Activated CD8-positive, alpha-beta T cell treated with anti-CD3 and anti-CD28 coated beads for 36 hours (primary cell): ENCODE measurements around the gene NRG4. TPM values are rescaled to one million over a fixed set of nuclear protein-coding genes. Genes with fewer than 3 reads are reported as not detected.

Experiments
- ATAC-seq: fragments of 200-7000 bp; cut with Tn5 transposase; one replicate; pipeline ENCODE4 v1.10.0; 2021; ENCODE audit warnings: mild to moderate bottlenecking, moderate library complexity
- CTCF ChIA-PET: fragments of 350-600 bp; sonication (Branson Sonifier 250); formaldehyde crosslinking; loops from one replicate; lab custom pipeline; 2021; ENCODE audit warnings: antibody characterized with exemption; lab: Charles Lee
- POLR2A ChIA-PET: fragments of 350-600 bp; sonication (Branson Sonifier 250); formaldehyde crosslinking; loops from one replicate; lab custom pipeline; 2021; ENCODE audit warnings: antibody characterized with exemption; lab: Charles Lee
- DNase-seq: peaks from one replicate; pipeline ENCODE4 v3.0.0-alpha.2; 2020
- H3K27ac Mint-ChIP-seq: one replicate; pipeline ENCODE4 v1.8.0; 2021; ENCODE audit warnings: mild to moderate bottlenecking, mixed read lengths
- H3K27me3 Mint-ChIP-seq: one replicate; pipeline ENCODE4 v1.8.0; 2021; ENCODE audit warnings: mixed read lengths
- H3K36me3 Mint-ChIP-seq: one replicate; pipeline ENCODE4 v1.8.0; 2021; ENCODE audit warnings: low read depth, mixed read lengths
- H3K4me1 Mint-ChIP-seq: one replicate; pipeline ENCODE4 v1.8.0; 2021; ENCODE audit warnings: low read depth, mixed read lengths
- H3K4me3 Mint-ChIP-seq: one replicate; pipeline ENCODE4 v1.8.0; 2021; ENCODE audit warnings: mild to moderate bottlenecking, moderate library complexity, mixed read lengths
- H3K9me3 Mint-ChIP-seq: one replicate; pipeline ENCODE4 v1.8.0; 2021; ENCODE audit warnings: mixed read lengths
- CTCF ChIP-seq: fragments of 200-600 bp; IDR thresholded peaks from one replicate; pipeline ENCODE4 v1.8.0; 2022; ENCODE audit warnings: antibody characterized with exemption, mild to moderate bottlenecking
- intact Hi-C: fragments of 100-400 bp; cut with micrococcal nuclease; formaldehyde crosslinking; loops from one replicate; pipeline ENCODE4 v1.10.0; 2022
- total RNA-seq, 2 experiments: library from RNA; stranded (reverse); gene quantifications; one replicate each; pipeline ENCODE4 v1.2.3, GENCODE V29; 2021

NRG4 gene
- not detected for total RNA-seq

GRCh38 chr15:76011627-76012551 lies at the start of gene NRG4:
Gene NRG4, minus strand, starts transcription at chr15:76012424. Its CDS starts 1,194 bp downstream, at chr15:76011230.
- Mint-ChIP-seq H3K27ac (no peak within 1 kb of the TSS), H3K9me3 (no peaks in the 10 kb centered on the region), H3K4me3 (no peak within 1 kb of the TSS), H3K36me3 (no peaks in the 10 kb centered on the region), H3K27me3 (peaks cover 24% of the 10 kb centered on the region), H3K4me1 (peaks cover 3% of the 10 kb centered on the region)
- DNase-seq = no peak
- TF ChIP-seq CTCF = no peak
- ChIA-PET POLR2A (no interaction called here), CTCF (interaction anchor here (0.9 to 1.7 kb wide), 3 partner anchors 8 to 127 kb away, joined by 3 to 5 read pairs (median 5); no protein-coding TSS in a partner anchor)
- no peak for ATAC-seq
- intact Hi-C loops = no loop called here

DNA sequence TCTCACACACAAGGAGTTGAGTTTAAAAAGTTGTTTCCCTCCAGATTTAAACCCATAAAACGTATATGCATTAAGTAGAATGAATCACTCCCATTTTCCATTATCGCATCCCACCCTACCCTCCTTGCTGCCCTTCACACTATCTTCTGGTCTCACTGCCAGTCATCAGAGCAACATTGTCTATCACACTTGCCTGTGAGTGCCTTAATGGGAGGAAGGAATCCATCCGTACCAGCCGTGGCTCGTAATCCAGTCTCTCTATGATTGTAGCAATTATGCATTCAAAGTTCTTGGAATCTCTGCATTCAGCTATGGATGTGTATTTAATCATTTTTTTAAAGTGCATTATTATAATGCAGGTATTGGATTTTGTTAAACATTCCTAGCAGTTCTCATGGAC lies 49.5 kb upstream of the NRG4 start:
- Mint-ChIP-seq H3K4me1 (peaks cover 55% of the 10 kb centered on the region), H3K27ac (no peak overlapping the region), H3K4me3 (no peak overlapping the region), H3K27me3 (peaks cover 65% of the 10 kb centered on the region), H3K9me3 (no peaks in the 10 kb centered on the region), H3K36me3 (no peaks in the 10 kb centered on the region)
- DNase-seq (no peak), ATAC-seq (no peak)
- CTCF ChIA-PET = interaction anchor here (1.0 to 12.1 kb wide), 4 partner anchors 72 to 98 kb away, joined by 3 to 294 read pairs (median 66); no protein-coding TSS in a partner anchor
- no peak for TF ChIP-seq CTCF
- intact Hi-C loops = no loop called here
- POLR2A ChIA-PET = no interaction called here

- Mint-ChIP-seq H3K4me1 (peaks cover 51% of the 10 kb centered on the region), H3K9me3 (no peaks in the 10 kb centered on the region), H3K27ac (no peak overlapping the region), H3K27me3 (peaks cover 59% of the 10 kb centered on the region), H3K4me3 (peak overlapping the region; percentile 64), H3K36me3 (no peaks in the 10 kb centered on the region)
- intact Hi-C loops = no loop called here
- DNase-seq (peak; percentile 80), ATAC-seq (peak; percentile 51)
- TF ChIP-seq CTCF = no peak
- ChIA-PET POLR2A (interaction anchor here (1.0 kb wide), 1 partner anchor 79 kb away, joined by 3 read pairs; no protein-coding TSS in a partner anchor), CTCF (interaction anchor here (0.6 to 12.1 kb wide), 9 partner anchors 14 to 605 kb away, joined by 3 to 294 read pairs (median 3); no protein-coding TSS in a partner anchor)
Observed at GRCh38 chr15:76060118-76060989, 48.1 kb upstream of the NRG4 start.

- ATAC-seq (peak; percentile 40), DNase-seq (peak; percentile 37)
- CTCF ChIA-PET = interaction anchor here (0.6 to 12.1 kb wide), 10 partner anchors 28 to 604 kb away, joined by 3 to 294 read pairs (median 4); no protein-coding TSS in a partner anchor
- POLR2A ChIA-PET = no interaction called here
- no peak within 1 kb of the TSS for H3K27ac Mint-ChIP-seq
- H3K27me3 Mint-ChIP-seq = peaks cover 52% of the 10 kb centered on the region
- no peak for TF ChIP-seq CTCF
- intact Hi-C loops = no loop called here
- peaks cover 44% of the 10 kb centered on the region for H3K4me1 Mint-ChIP-seq
- no peaks in the 10 kb centered on the region for H3K36me3 Mint-ChIP-seq
- peak within 1 kb of the TSS; percentile 64 for H3K4me3 Mint-ChIP-seq
- H3K9me3 Mint-ChIP-seq = no peaks in the 10 kb centered on the region
Observed at GRCh38 chr15:76059320-76060117, 47.3 kb upstream of the NRG4 start, which contains the start of gene TMEM266. Gene TMEM266, plus strand, starts transcription at chr15:76059985. Its CDS starts 74,279 bp downstream, at chr15:76134264.
